Stimulated activated CD4-positive, alpha-beta T cell treated with anti-CD3 and anti-CD28 coated beads, TNF-alpha, amount 100 ng/mL, for 24 hours (primary cell): ENCODE data around the gene SRMS.
A peak's percentile ranks its signal among the peaks of the same experiment; 100 is the strongest.

Experiments used
- DNase-seq, 3 experiments: peaks; one replicate each; pipeline ENCODE4 v3.0.0-alpha.2; 2020; ENCODE audit warnings: low read depth in 3 of 3

Gene SRMS

GRCh38 chr20:63547725-63548480, at the start of gene SRMS:
TSS of gene SRMS (minus strand) at chr20:63547749. CDS start at chr20:63547463, 286 bp downstream.
- no peak for DNase-seq

- no peak for DNase-seq
Measured at GRCh38 chr20:63596423-63596822, 48.9 kb upstream of the SRMS start.

GRCh38 chr20:63595416-63596127, 48.0 kb upstream of the SRMS start:
- DNase-seq = no peak

GRCh38 chr20:63594043-63594561, 46.6 kb upstream of the SRMS start:
- DNase-seq = no peak

- no peak for DNase-seq
Measured at GRCh38 chr20:63592661-63593060, 45.1 kb upstream of the SRMS start.

- no peak for DNase-seq
Measured at GRCh38 chr20:63591786-63592355, 44.3 kb upstream of the SRMS start.

- no peak for DNase-seq
Measured at GRCh38 chr20:63591147-63591533, 43.6 kb upstream of the SRMS start.

GRCh38 chr20:63590218-63591146, 42.9 kb upstream of the SRMS start:
- DNase-seq = no peak

- DNase-seq = no peak
Measured at GRCh38 chr20:63589261-63590217, 42.0 kb upstream of the SRMS start.

GRCh38 chr20:63588641-63589041, 41.1 kb upstream of the SRMS start:
- DNase-seq = no peak

GRCh38 chr20:63587776-63588591, 40.4 kb upstream of the SRMS start:
- no peak for DNase-seq

- no peak for DNase-seq
Measured at GRCh38 chr20:63587256-63587655, 39.7 kb upstream of the SRMS start.

GRCh38 chr20:63586797-63587196, 39.2 kb upstream of the SRMS start:
- no peak for DNase-seq

- DNase-seq = no peak
Measured at GRCh38 chr20:63585616-63586565, 38.3 kb upstream of the SRMS start.

GRCh38 chr20:63582382-63583063, 35.0 kb upstream of the SRMS start:
- no peak for DNase-seq

- DNase-seq = peak; percentile 27 to 60 (median 36)
Measured at GRCh38 chr20:63580796-63581461, 33.4 kb upstream of the SRMS start.

GRCh38 chr20:63579017-63579694, 31.6 kb upstream of the SRMS start:
- DNase-seq = no peak
